GM19324 (cell line): ENCODE measurements around the gene ACADSB.

ENCODE experiments used
- ATAC-seq: cut with Tn5 transposase; IDR thresholded peaks from one replicate; pipeline ENCODE4 v1.9.1; 2021; ENCODE audit warnings: mild to moderate bottlenecking, moderate library complexity; ENCODE audit not compliant: unreplicated experiment, low FRiP score

The ACADSB gene

GRCh38 chr10:123092635-123093414 is 84.0 kb downstream of the ACADSB start:
- ATAC-seq: no peak

GRCh38 chr10:123093489-123093888 is 84.7 kb downstream of the ACADSB start:
- no peak for ATAC-seq

DNA sequence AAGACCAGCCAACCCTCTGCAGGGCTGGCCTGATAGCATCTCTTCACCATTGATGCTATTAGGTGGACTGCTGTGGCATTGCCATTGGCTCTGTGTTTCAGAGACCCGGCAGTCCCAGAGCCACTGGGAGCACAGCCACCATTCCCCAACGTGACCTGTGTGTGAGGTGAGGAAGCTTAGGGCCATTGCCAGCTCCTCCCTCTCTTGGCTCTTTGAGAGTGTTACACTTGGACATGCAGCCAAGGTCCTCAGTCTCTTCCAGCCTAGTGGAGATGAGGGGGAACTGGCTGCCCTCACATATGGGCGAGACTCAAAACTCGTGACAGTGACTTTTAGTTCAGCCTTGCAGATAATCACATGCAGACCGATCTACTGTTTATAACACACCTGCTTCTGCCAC is 87.6 kb downstream of the ACADSB start:
- ATAC-seq: no peak

GRCh38 chr10:123097039-123097438 is 88.2 kb downstream of the ACADSB start:
- no peak for ATAC-seq

DNA sequence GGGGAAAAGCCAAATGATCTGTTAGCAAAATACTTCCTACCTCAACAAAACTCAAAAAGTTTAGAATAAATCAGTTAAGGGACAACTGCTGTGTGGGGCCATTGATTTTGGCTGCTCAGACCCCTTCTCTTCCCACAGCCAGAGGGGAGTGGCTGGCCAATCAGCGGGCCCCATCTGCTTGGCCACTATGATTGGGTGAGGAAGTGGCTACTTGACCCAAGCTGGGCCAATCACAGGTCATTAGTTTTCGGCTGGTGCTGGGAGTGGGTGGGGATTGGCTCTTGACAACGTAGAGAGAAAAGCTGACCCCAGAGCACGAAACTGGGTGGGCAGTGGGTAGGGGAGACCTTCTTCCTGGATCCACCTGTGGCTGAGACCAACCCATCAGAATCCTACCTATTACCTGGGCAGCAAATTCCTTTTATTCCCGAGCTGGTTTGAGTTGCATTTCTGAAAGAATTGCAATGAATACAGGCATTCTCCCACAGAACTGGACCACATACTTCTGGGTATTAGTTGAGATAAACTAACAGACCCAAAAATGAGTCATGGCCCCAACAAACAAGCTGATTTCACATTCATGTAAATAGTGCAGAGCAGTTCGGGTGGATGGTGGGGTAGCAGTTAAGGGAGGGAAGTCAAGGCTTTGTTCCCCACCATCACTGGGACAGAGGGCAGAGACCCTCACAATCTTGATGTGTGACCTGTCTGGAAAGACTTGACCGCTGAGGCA is 91.4 kb downstream of the ACADSB start:
- ATAC-seq: no peak

DNA sequence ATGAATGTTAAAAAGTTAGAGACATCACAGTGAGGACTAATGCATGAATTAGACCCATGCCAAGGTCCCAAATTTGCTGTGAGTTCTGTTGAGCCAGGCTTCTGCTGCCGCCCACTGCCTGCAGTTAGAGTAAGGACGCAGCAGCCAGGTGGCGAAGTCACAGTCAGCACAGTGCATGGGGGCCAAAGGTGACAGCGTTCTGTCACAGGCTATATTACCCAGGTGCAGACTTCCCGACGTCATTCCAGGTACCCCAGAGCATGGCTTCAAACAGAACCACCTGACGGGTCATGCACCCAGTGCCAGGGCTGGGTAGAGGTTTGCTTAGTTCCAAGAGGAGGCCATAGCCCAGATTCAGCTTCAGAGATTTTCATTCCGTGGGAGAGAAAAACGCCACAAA is 93.1 kb downstream of the ACADSB start:
- ATAC-seq: no peak

DNA sequence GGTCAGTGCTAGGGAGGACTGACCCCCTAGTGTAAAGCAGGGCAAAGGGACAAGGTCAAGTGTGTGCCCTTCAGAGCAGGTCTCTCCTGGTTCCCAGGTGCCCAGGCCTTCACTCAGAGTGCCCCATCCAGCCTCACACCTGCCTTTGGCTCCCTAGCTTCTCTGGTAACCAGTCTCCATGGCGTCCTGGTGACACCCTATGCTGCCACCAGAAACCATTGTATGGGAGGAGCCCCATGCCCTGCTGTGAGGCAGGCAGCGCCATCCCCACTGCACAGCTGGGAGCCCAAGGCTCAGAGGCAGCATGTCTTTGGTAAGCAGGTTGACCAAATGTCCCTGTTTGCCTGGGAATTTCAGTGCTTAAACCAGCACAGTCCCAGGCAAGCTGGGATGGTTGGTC is 93.9 kb downstream of the ACADSB start:
- no peak for ATAC-seq

- no peak for ATAC-seq
Measured at GRCh38 chr10:123103944-123104343, 95.1 kb downstream of the ACADSB start.
